GM19324 (cell line): ENCODE data around the gene ZNF182.
"Not testable (repeated sequence)": the region's sequence is repeated elsewhere in the genome, so short reads cannot be mapped to it uniquely, and the experiment has no call there.

Experiments used
- ATAC-seq: cut with Tn5 transposase; IDR thresholded peaks from one replicate; pipeline ENCODE4 v1.9.1; 2021; ENCODE audit warnings: mild to moderate bottlenecking, moderate library complexity; ENCODE audit not compliant: unreplicated experiment, low FRiP score

Gene ZNF182

GRCh38 chrX:48003758-48004457 lies at the start of gene ZNF182:
ZNF182 (minus strand) TSS chrX:48003989; CDS start chrX:48002609, 1,380 bp downstream.
- peak; percentile 88 for ATAC-seq

GRCh38 chrX:48046846-48047245 lies 43.1 kb upstream of the ZNF182 start:
- ATAC-seq, result no peak

- no peak for ATAC-seq
These were observed 41.9 kb upstream of the ZNF182 start for GRCh38 chrX:48045410-48046311.

- ATAC-seq, result no peak
These were observed 39.3 kb upstream of the ZNF182 start for GRCh38 chrX:48043056-48043455.

- ATAC-seq, result no peak
These were observed 32.1 kb upstream of the ZNF182 start for GRCh38 chrX:48035891-48036290.

- not testable (repeated sequence) for ATAC-seq
These were observed 26.9 kb upstream of the ZNF182 start for GRCh38 chrX:48030641-48031173.

GRCh38 chrX:48030237-48030636 lies 26.4 kb upstream of the ZNF182 start:
- no peak for ATAC-seq

- ATAC-seq, result no peak
These were observed 24.3 kb upstream of the ZNF182 start for GRCh38 chrX:48028091-48028490.

- ATAC-seq, result not testable (repeated sequence)
These were observed 23.8 kb upstream of the ZNF182 start for GRCh38 chrX:48027545-48027944.

GRCh38 chrX:48025561-48025960 lies 21.8 kb upstream of the ZNF182 start:
- no peak for ATAC-seq

GRCh38 chrX:48022738-48023137 lies 18.9 kb upstream of the ZNF182 start:
- no peak for ATAC-seq

- ATAC-seq, result no peak
These were observed 18.3 kb upstream of the ZNF182 start for GRCh38 chrX:48022100-48022499.

GRCh38 chrX:48021026-48021900 lies 17.5 kb upstream of the ZNF182 start:
- peak; percentile 54 for ATAC-seq

GRCh38 chrX:48020472-48020871 lies 16.7 kb upstream of the ZNF182 start:
- ATAC-seq, result not testable (repeated sequence)

GRCh38 chrX:48019892-48020291 lies 16.1 kb upstream of the ZNF182 start:
- ATAC-seq, result not testable (repeated sequence)

GRCh38 chrX:48016583-48017310 lies 13.0 kb upstream of the ZNF182 start:
- not testable (repeated sequence) for ATAC-seq

- ATAC-seq, result not testable (repeated sequence)
These were observed 5.7 kb upstream of the ZNF182 start for GRCh38 chrX:48009445-48009960.

GRCh38 chrX:48006688-48007087 lies 2.9 kb upstream of the ZNF182 start, which contains the start of gene SPACA5:
SPACA5 (plus strand) TSS chrX:48006988; CDS start chrX:48007803, 815 bp downstream.
- ATAC-seq, result not testable (repeated sequence)

GRCh38 chrX:48003367-48003757 lies 427 bp downstream of the ZNF182 start:
- ATAC-seq, result peak; percentile 18
